Activated CD4-positive, alpha-beta memory T cell treated with anti-CD3 and anti-CD28 coated beads, Interleukin-2, amount 10 ng/mL, durations not matched to agents 7 days and 5 days (primary cell): ENCODE measurements around the gene MSH5. TPM values are rescaled to one million over a fixed set of nuclear protein-coding genes. Genes with fewer than 3 reads are reported as not detected.

Experiments
- CTCF ChIA-PET: fragments of 350-600 bp; sonication (Branson Sonifier 250); formaldehyde crosslinking; loops from one replicate; lab custom pipeline; 2021; ENCODE audit warnings: antibody characterized with exemption, inconsistent platforms; lab: Charles Lee
- POLR2A ChIA-PET: fragments of 350-600 bp; sonication (Branson Sonifier 250); formaldehyde crosslinking; loops from one replicate; lab custom pipeline; 2021; ENCODE audit warnings: antibody characterized with exemption; lab: Charles Lee
- DNase-seq: peaks from one replicate; pipeline ENCODE4 v3.0.0-alpha.2; 2020
- H3K27ac Mint-ChIP-seq: one replicate; pipeline ENCODE4 v1.8.0; 2021; ENCODE audit warnings: mild to moderate bottlenecking, mixed read lengths
- H3K27me3 Mint-ChIP-seq: one replicate; pipeline ENCODE4 v1.8.0; 2021; ENCODE audit warnings: mixed read lengths
- H3K36me3 Mint-ChIP-seq: one replicate; pipeline ENCODE4 v1.8.0; 2021; ENCODE audit warnings: low read depth, mixed read lengths
- H3K4me1 Mint-ChIP-seq: one replicate; pipeline ENCODE4 v1.8.0; 2021; ENCODE audit warnings: mixed read lengths
- H3K4me3 Mint-ChIP-seq: one replicate; pipeline ENCODE4 v1.8.0; 2021; ENCODE audit warnings: mild to moderate bottlenecking, mixed read lengths
- H3K9me3 Mint-ChIP-seq: one replicate; pipeline ENCODE4 v1.8.0; 2021; ENCODE audit warnings: mixed read lengths
- total RNA-seq, 2 experiments: library from RNA; stranded (reverse); gene quantifications; one replicate each; pipeline ENCODE4 v1.2.3, GENCODE V29; 2021

MSH5 gene
- total RNA-seq, 2 experiments from 2014 or later: 60.1 to 63.2 TPM

- CTCF ChIA-PET: interaction anchor here (2.0 to 6.9 kb wide), 2 partner anchors 79 to 97 kb away, joined by 4 to 61 read pairs; no protein-coding TSS in a partner anchor
- DNase-seq: no peak
- POLR2A ChIA-PET: interaction anchor here (0.8 to 10.6 kb wide), 15 partner anchors 9 to 188 kb away, joined by 3 to 130 read pairs (median 58); partner anchors contain the start of genes ABHD16A, ATP6V1G2, BAG6 and CSNK2B
- peaks cover 60% of the 10 kb centered on the region for H3K36me3 Mint-ChIP-seq
- peaks cover 69% of the 10 kb centered on the region for H3K4me1 Mint-ChIP-seq
- H3K27me3 Mint-ChIP-seq: no peaks in the 10 kb centered on the region
- no peaks in the 10 kb centered on the region for H3K9me3 Mint-ChIP-seq
- peak overlapping the region; percentile 99 for H3K4me3 Mint-ChIP-seq
- peak overlapping the region; percentile 95 for H3K27ac Mint-ChIP-seq
Measured at GRCh38 chr6:31734247-31734820, 5.5 kb upstream of the MSH5 start.

- H3K27me3 Mint-ChIP-seq: no peaks in the 10 kb centered on the region
- ChIA-PET POLR2A (interaction anchor here (0.8 to 10.6 kb wide), 21 partner anchors 9 to 237 kb away, joined by 3 to 130 read pairs (median 54); partner anchors contain the start of genes ABHD16A, ATP6V1G2, BAG6 and CSNK2B), CTCF (interaction anchor here (1.2 to 6.9 kb wide), 4 partner anchors 35 to 96 kb away, joined by 3 to 61 read pairs (median 13); partner anchors contain the start of gene HSPA1B)
- H3K27ac Mint-ChIP-seq: peak overlapping the region; percentile 95
- H3K36me3 Mint-ChIP-seq: peaks cover 60% of the 10 kb centered on the region
- H3K4me1 Mint-ChIP-seq: peaks cover 70% of the 10 kb centered on the region
- DNase-seq: peak; percentile 74
- no peaks in the 10 kb centered on the region for H3K9me3 Mint-ChIP-seq
- H3K4me3 Mint-ChIP-seq: peak overlapping the region; percentile 99
Measured at GRCh38 chr6:31734821-31735406, 4.9 kb upstream of the MSH5 start.

GRCh38 chr6:31736021-31736767 is 3.6 kb upstream of the MSH5 start, which contains the start of gene CLIC1:
TSS of gene CLIC1 (minus strand) at chr6:31736530. CDS start at chr6:31736300, 230 bp downstream.
- peaks cover 66% of the 10 kb centered on the region for H3K4me1 Mint-ChIP-seq
- H3K27ac Mint-ChIP-seq: peak within 1 kb of the TSS; percentile 95
- H3K27me3 Mint-ChIP-seq: no peaks in the 10 kb centered on the region
- ChIA-PET POLR2A (interaction anchor here (0.7 to 10.6 kb wide), 28 partner anchors 11 to 241 kb away, joined by 3 to 130 read pairs (median 21); partner anchors contain the start of genes ABHD16A, ATP6V1G2, BAG6 and CSNK2B), CTCF (interaction anchor here (0.5 to 6.9 kb wide), 11 partner anchors 9 to 95 kb away, joined by 3 to 61 read pairs (median 4); partner anchors contain the start of genes C6orf47, HSPA1A, HSPA1B and HSPA1L)
- peaks cover 55% of the 10 kb centered on the region for H3K36me3 Mint-ChIP-seq
- peak within 1 kb of the TSS; percentile 99 for H3K4me3 Mint-ChIP-seq
- H3K9me3 Mint-ChIP-seq: no peaks in the 10 kb centered on the region
- peak; percentile 88 for DNase-seq

- ChIA-PET CTCF (interaction anchor here (0.7 to 7.8 kb wide), 14 partner anchors 7 to 156 kb away, joined by 3 to 88 read pairs (median 8); partner anchors contain the start of genes BAG6, C6orf47, DDAH2 and HSPA1A), POLR2A (interaction anchor here (0.7 to 10.6 kb wide), 33 partner anchors 6 to 539 kb away, joined by 3 to 130 read pairs (median 10); partner anchors contain the start of genes ABHD16A, ATP6V1G2, BAG6 and C6orf47)
- Mint-ChIP-seq H3K9me3 (no peaks in the 10 kb centered on the region), H3K27me3 (no peaks in the 10 kb centered on the region), H3K27ac (peak overlapping the region; percentile 95), H3K4me3 (peak overlapping the region; percentile 99), H3K36me3 (peaks cover 55% of the 10 kb centered on the region), H3K4me1 (peaks cover 68% of the 10 kb centered on the region)
- peak; percentile 24 for DNase-seq
Measured at GRCh38 chr6:31736768-31737314, 3.0 kb upstream of the MSH5 start.

- DNase-seq: peak; percentile 42
Measured at GRCh38 chr6:31737315-31737990, 2.4 kb upstream of the MSH5 start.

GRCh38 chr6:31737991-31738979 is 1.5 kb upstream of the MSH5 start:
- peak overlapping the region; percentile 99 for H3K4me3 Mint-ChIP-seq
- H3K9me3 Mint-ChIP-seq: no peaks in the 10 kb centered on the region
- H3K4me1 Mint-ChIP-seq: peaks cover 61% of the 10 kb centered on the region
- H3K36me3 Mint-ChIP-seq: peaks cover 57% of the 10 kb centered on the region
- ChIA-PET CTCF (interaction anchor here (0.6 to 7.8 kb wide), 33 partner anchors 9 to 155 kb away, joined by 3 to 88 read pairs (median 5); partner anchors contain the start of genes ABHD16A, BAG6, C6orf47 and CSNK2B), POLR2A (interaction anchor here (1.0 to 10.6 kb wide), 46 partner anchors 8 to 1234 kb away, joined by 3 to 130 read pairs (median 8); partner anchors contain the start of genes ABHD16A, BAG6, C6orf47 and CSNK2B)
- DNase-seq: peak; percentile 83
- H3K27ac Mint-ChIP-seq: peak overlapping the region; percentile 95
- H3K27me3 Mint-ChIP-seq: no peaks in the 10 kb centered on the region

More at GRCh38 chr6:31737315-31737990, 2.4 kb upstream of the MSH5 start:
- Mint-ChIP-seq H3K4me3 (peak overlapping the region; percentile 99), H3K27me3 (no peaks in the 10 kb centered on the region), H3K9me3 (no peaks in the 10 kb centered on the region), H3K4me1 (peaks cover 65% of the 10 kb centered on the region), H3K36me3 (peaks cover 52% of the 10 kb centered on the region), H3K27ac (peak overlapping the region; percentile 95)
- ChIA-PET CTCF (interaction anchor here (0.7 to 7.8 kb wide), 26 partner anchors 8 to 156 kb away, joined by 3 to 88 read pairs (median 5); partner anchors contain the start of genes ABHD16A, BAG6, C6orf47 and DDAH2), POLR2A (interaction anchor here (1.0 to 10.6 kb wide), 40 partner anchors 7 to 1234 kb away, joined by 3 to 130 read pairs (median 9); partner anchors contain the start of genes ABHD16A, BAG6, C6orf47 and CSNK2B)

GRCh38 chr6:31740397-31741223 is 805 bp downstream of the MSH5 start:
- Mint-ChIP-seq H3K27me3 (no peaks in the 10 kb centered on the region), H3K4me3 (peak overlapping the region; percentile 99), H3K27ac (peak overlapping the region; percentile 95), H3K4me1 (peaks cover 56% of the 10 kb centered on the region), H3K36me3 (peaks cover 52% of the 10 kb centered on the region), H3K9me3 (no peaks in the 10 kb centered on the region)
- CTCF ChIA-PET: interaction anchor here (0.7 to 7.8 kb wide), 14 partner anchors 10 to 91 kb away, joined by 3 to 88 read pairs (median 4); partner anchors contain the start of genes DDAH2, HSPA1B, LSM2 and VARS1
- POLR2A ChIA-PET: interaction anchor here (0.6 to 10.6 kb wide), 33 partner anchors 10 to 1231 kb away, joined by 3 to 130 read pairs (median 13); partner anchors contain the start of genes ABHD16A, BAG6, C6orf47 and CSNK2B
- no peak for DNase-seq

GRCh38 chr6:31741815-31742214 is 2.0 kb downstream of the MSH5 start:
- H3K9me3 Mint-ChIP-seq: no peaks in the 10 kb centered on the region
- no peak for DNase-seq
- H3K4me3 Mint-ChIP-seq: peak overlapping the region; percentile 99
- no peaks in the 10 kb centered on the region for H3K27me3 Mint-ChIP-seq
- peaks cover 43% of the 10 kb centered on the region for H3K36me3 Mint-ChIP-seq
- H3K4me1 Mint-ChIP-seq: peaks cover 53% of the 10 kb centered on the region
- ChIA-PET CTCF (interaction anchor here (0.8 to 7.8 kb wide), 4 partner anchors 24 to 88 kb away, joined by 3 to 88 read pairs (median 8); no protein-coding TSS in a partner anchor), POLR2A (interaction anchor here (2.6 to 10.6 kb wide), 6 partner anchors 9 to 92 kb away, joined by 7 to 130 read pairs (median 66); partner anchors contain the start of genes CSNK2B, GPANK1 and VARS1)
- peak overlapping the region; percentile 48 for H3K27ac Mint-ChIP-seq

GRCh38 chr6:31742894-31743293 is 3.1 kb downstream of the MSH5 start:
- H3K36me3 Mint-ChIP-seq: peaks cover 53% of the 10 kb centered on the region
- H3K27ac Mint-ChIP-seq: no peak overlapping the region
- ChIA-PET POLR2A (no interaction called here), CTCF (interaction anchor here (7.8 kb wide), 1 partner anchor 28 kb away, joined by 88 read pairs; no protein-coding TSS in a partner anchor)
- H3K4me3 Mint-ChIP-seq: no peak overlapping the region
- H3K9me3 Mint-ChIP-seq: no peaks in the 10 kb centered on the region
- no peak for DNase-seq
- no peaks in the 10 kb centered on the region for H3K27me3 Mint-ChIP-seq
- peaks cover 42% of the 10 kb centered on the region for H3K4me1 Mint-ChIP-seq
